Measurements from ENCODE around the gene FAM193A.
"Not testable (repeated sequence)": the region's sequence is repeated elsewhere in the genome, so short reads cannot be mapped to it uniquely, and the experiment has no call there.

The FAM193A gene

GRCh38 chr4:2662598-2662997, 126.2 kb downstream of the FAM193A start:
- H2AFZ ChIP-seq (ENCODE audit: low read depth, low read length) = no peak overlapping the region
- peaks cover 67% of the 10 kb centered on the region for H3K36me3 ChIP-seq (ENCODE audit: insufficient read depth, low read length)
- no peaks in the 10 kb centered on the region for H3K4me1 ChIP-seq (ENCODE audit: insufficient read depth, low read length)
- no peaks in the 10 kb centered on the region for H3K27me3 ChIP-seq (ENCODE audit: insufficient read depth, low read length)
- H3K4me3 ChIP-seq (ENCODE audit: low read length) = no peak overlapping the region
- H3K9me3 ChIP-seq (ENCODE audit: low read length) = no peaks in the 10 kb centered on the region

- no peak overlapping the region for H2AFZ ChIP-seq (ENCODE audit: low read depth, low read length)
- H3K36me3 ChIP-seq (ENCODE audit: insufficient read depth, low read length) = peaks cover 60% of the 10 kb centered on the region
- H3K9me3 ChIP-seq (ENCODE audit: low read length) = no peaks in the 10 kb centered on the region
- H3K27me3 ChIP-seq (ENCODE audit: insufficient read depth, low read length) = no peaks in the 10 kb centered on the region
- H3K4me1 ChIP-seq (ENCODE audit: insufficient read depth, low read length) = no peaks in the 10 kb centered on the region
- H3K4me3 ChIP-seq (ENCODE audit: low read length) = no peak overlapping the region
These were observed 126.8 kb downstream of the FAM193A start for GRCh38 chr4:2663275-2663674.

GRCh38 chr4:2666722-2667247, 130.3 kb downstream of the FAM193A start:
- H3K36me3 ChIP-seq (ENCODE audit: insufficient read depth, low read length) = peaks cover 39% of the 10 kb centered on the region
- peaks cover 5% of the 10 kb centered on the region for H3K4me1 ChIP-seq (ENCODE audit: insufficient read depth, low read length)
- H3K9me3 ChIP-seq (ENCODE audit: low read length) = no peaks in the 10 kb centered on the region
- H2AFZ ChIP-seq (ENCODE audit: low read depth, low read length) = no peak overlapping the region
- no peaks in the 10 kb centered on the region for H3K27me3 ChIP-seq (ENCODE audit: insufficient read depth, low read length)
- H3K4me3 ChIP-seq (ENCODE audit: low read length) = no peak overlapping the region

- Histone ChIP-seq H3K36me3 (ENCODE audit: insufficient read depth, low read length) (peaks cover 43% of the 10 kb centered on the region), H2AFZ (ENCODE audit: low read depth, low read length) (no peak overlapping the region), H3K9me3 (ENCODE audit: low read length) (no peaks in the 10 kb centered on the region), H3K4me3 (ENCODE audit: low read length) (no peak overlapping the region), H3K4me1 (ENCODE audit: insufficient read depth, low read length) (peaks cover 5% of the 10 kb centered on the region), H3K27me3 (ENCODE audit: insufficient read depth, low read length) (no peaks in the 10 kb centered on the region)
These were observed 131.0 kb downstream of the FAM193A start for GRCh38 chr4:2667428-2667827.

- Histone ChIP-seq H3K4me3 (ENCODE audit: low read length) (no peak overlapping the region), H3K9me3 (ENCODE audit: low read length) (peaks cover 2% of the 10 kb centered on the region), H2AFZ (ENCODE audit: low read depth, low read length) (no peak overlapping the region), H3K27me3 (ENCODE audit: insufficient read depth, low read length) (no peaks in the 10 kb centered on the region), H3K36me3 (ENCODE audit: insufficient read depth, low read length) (peaks cover 50% of the 10 kb centered on the region), H3K4me1 (ENCODE audit: insufficient read depth, low read length) (peaks cover 5% of the 10 kb centered on the region)
These were observed 134.9 kb downstream of the FAM193A start for GRCh38 chr4:2671267-2671895.

- no peak overlapping the region for H3K4me3 ChIP-seq (ENCODE audit: low read length)
These were observed 135.6 kb downstream of the FAM193A start for GRCh38 chr4:2672082-2672481.

GRCh38 chr4:2672700-2673099, 136.3 kb downstream of the FAM193A start:
- Histone ChIP-seq H3K27me3 (ENCODE audit: insufficient read depth, low read length) (no peaks in the 10 kb centered on the region), H3K4me1 (ENCODE audit: insufficient read depth, low read length) (peaks cover 5% of the 10 kb centered on the region), H3K36me3 (ENCODE audit: insufficient read depth, low read length) (peaks cover 56% of the 10 kb centered on the region), H2AFZ (ENCODE audit: low read depth, low read length) (no peak overlapping the region), H3K9me3 (ENCODE audit: low read length) (peaks cover 2% of the 10 kb centered on the region), H3K4me3 (ENCODE audit: low read length) (no peak overlapping the region)

More at GRCh38 chr4:2672082-2672481, 135.6 kb downstream of the FAM193A start:
- Histone ChIP-seq H3K4me1 (ENCODE audit: insufficient read depth, low read length) (peaks cover 5% of the 10 kb centered on the region), H3K36me3 (ENCODE audit: insufficient read depth, low read length) (peaks cover 54% of the 10 kb centered on the region), H3K9me3 (ENCODE audit: low read length) (peaks cover 2% of the 10 kb centered on the region), H3K27me3 (ENCODE audit: insufficient read depth, low read length) (no peaks in the 10 kb centered on the region), H2AFZ (ENCODE audit: low read depth, low read length) (no peak overlapping the region)

GRCh38 chr4:2673157-2673556, 136.7 kb downstream of the FAM193A start:
- Histone ChIP-seq H3K27me3 (ENCODE audit: insufficient read depth, low read length) (no peaks in the 10 kb centered on the region), H2AFZ (ENCODE audit: low read depth, low read length) (no peak overlapping the region), H3K4me3 (ENCODE audit: low read length) (no peak overlapping the region), H3K36me3 (ENCODE audit: insufficient read depth, low read length) (peaks cover 59% of the 10 kb centered on the region), H3K9me3 (ENCODE audit: low read length) (peaks cover 2% of the 10 kb centered on the region), H3K4me1 (ENCODE audit: insufficient read depth, low read length) (peaks cover 5% of the 10 kb centered on the region)

- not testable (repeated sequence) for H3K4me1 ChIP-seq (ENCODE audit: insufficient read depth, low read length); H3K4me3 ChIP-seq (ENCODE audit: low read length); H3K27me3 ChIP-seq (ENCODE audit: insufficient read depth, low read length); H3K9me3 ChIP-seq (ENCODE audit: low read length); H2AFZ ChIP-seq (ENCODE audit: low read depth, low read length)
- H3K36me3 ChIP-seq (ENCODE audit: insufficient read depth, low read length) = peaks cover 46% of the 10 kb centered on the region
These were observed 143.3 kb downstream of the FAM193A start for GRCh38 chr4:2679762-2680161.

GRCh38 chr4:2684486-2684885, 148.0 kb downstream of the FAM193A start:
- Histone ChIP-seq H3K36me3 (ENCODE audit: insufficient read depth, low read length) (peaks cover 57% of the 10 kb centered on the region), H3K4me1 (ENCODE audit: insufficient read depth, low read length) (no peaks in the 10 kb centered on the region), H3K27me3 (ENCODE audit: insufficient read depth, low read length) (no peaks in the 10 kb centered on the region), H3K9me3 (ENCODE audit: low read length) (no peaks in the 10 kb centered on the region), H3K4me3 (ENCODE audit: low read length) (no peak overlapping the region), H2AFZ (ENCODE audit: low read depth, low read length) (no peak overlapping the region)

GRCh38 chr4:2685541-2685940, 149.1 kb downstream of the FAM193A start:
- H2AFZ ChIP-seq (ENCODE audit: low read depth, low read length) = no peak overlapping the region
- no peak overlapping the region for H3K4me3 ChIP-seq (ENCODE audit: low read length)
- H3K36me3 ChIP-seq (ENCODE audit: insufficient read depth, low read length) = peaks cover 63% of the 10 kb centered on the region
- no peaks in the 10 kb centered on the region for H3K9me3 ChIP-seq (ENCODE audit: low read length)
- H3K4me1 ChIP-seq (ENCODE audit: insufficient read depth, low read length) = no peaks in the 10 kb centered on the region
- no peaks in the 10 kb centered on the region for H3K27me3 ChIP-seq (ENCODE audit: insufficient read depth, low read length)

- Histone ChIP-seq H3K4me1 (ENCODE audit: insufficient read depth, low read length) (no peaks in the 10 kb centered on the region), H3K36me3 (ENCODE audit: insufficient read depth, low read length) (peaks cover 70% of the 10 kb centered on the region), H3K27me3 (ENCODE audit: insufficient read depth, low read length) (no peaks in the 10 kb centered on the region), H3K9me3 (ENCODE audit: low read length) (no peaks in the 10 kb centered on the region), H3K4me3 (ENCODE audit: low read length) (no peak overlapping the region), H2AFZ (ENCODE audit: low read depth, low read length) (no peak overlapping the region)
These were observed 150.2 kb downstream of the FAM193A start for GRCh38 chr4:2686379-2687265.

- Histone ChIP-seq H3K27me3 (ENCODE audit: insufficient read depth, low read length) (no peaks in the 10 kb centered on the region), H3K4me3 (ENCODE audit: low read length) (no peak overlapping the region), H3K4me1 (ENCODE audit: insufficient read depth, low read length) (no peaks in the 10 kb centered on the region), H3K9me3 (ENCODE audit: low read length) (no peaks in the 10 kb centered on the region), H3K36me3 (ENCODE audit: insufficient read depth, low read length) (peaks cover 82% of the 10 kb centered on the region), H2AFZ (ENCODE audit: low read depth, low read length) (no peak overlapping the region)
These were observed 151.8 kb downstream of the FAM193A start for GRCh38 chr4:2688281-2688680.

Data from neuron (in vitro differentiated cells).